Endothelial cell of umbilical vein (primary cell): ENCODE measurements around the gene PAK2.

Source experiments
- CTCF ChIP-seq, 2 donors: IDR thresholded peaks; 1 replicate in 1 of 2; 2 replicates in 1 of 2; pipeline ENCODE4 v1.5.1; 2011; ENCODE audit warnings: low read length in 2 of 2, mild to moderate bottlenecking in 2 of 2, moderate library complexity in 2 of 2, control low read depth in 1 of 2, inconsistent platforms in 1 of 2, low read depth in 1 of 2; ENCODE audit not compliant: insufficient read depth in 1 of 2; ENCODE audit errors: extremely low read depth in 1 of 2
- EZH2 ChIP-seq: IDR thresholded peaks from 2 replicates; pipeline ENCODE4 v1.6.1; 2012; ENCODE audit warnings: borderline replicate concordance, low read depth, mild to moderate bottlenecking, moderate library complexity, low read length, inconsistent platforms; ENCODE audit not compliant: severe bottlenecking
- GATA2 ChIP-seq: IDR thresholded peaks from 2 replicates; pipeline ENCODE4 v1.7.0; 2011; ENCODE audit warnings: low read depth, mild to moderate bottlenecking, moderate library complexity, mixed read lengths, low read length; ENCODE audit not compliant: insufficient read length, insufficient read depth
- MAX ChIP-seq: IDR thresholded peaks from 2 replicates; pipeline ENCODE4 v1.6.1; 2011; ENCODE audit not compliant: insufficient read depth, insufficient read length
- POLR2AphosphoS5 ChIP-seq: IDR thresholded peaks from 2 replicates; pipeline ENCODE4 v1.6.1; 2012; ENCODE audit warnings: low read depth, mild to moderate bottlenecking, control low read depth, low read length, moderate library complexity; ENCODE audit not compliant: insufficient read depth

- TF ChIP-seq CTCF (IDR thresholded peaks at IDR 0.05; ENCODE audit: extremely low read depth in 1 of 2, insufficient read depth in 1 of 2, low read depth in 1 of 2, low read length in 2 of 2), result no peak
- no peak for TF ChIP-seq POLR2AphosphoS5
- no peak for TF ChIP-seq EZH2
- TF ChIP-seq MAX, result no peak
- TF ChIP-seq GATA2, result no peak
Observed at GRCh38 chr3:196849180-196849741, 109.6 kb downstream of the PAK2 start.
